ENCODE data around the gene DTWD2.
"Not testable (repeated sequence)": the region's sequence is repeated elsewhere in the genome, so short reads cannot be mapped to it uniquely, and the experiment has no call there.

Gene DTWD2

DNA sequence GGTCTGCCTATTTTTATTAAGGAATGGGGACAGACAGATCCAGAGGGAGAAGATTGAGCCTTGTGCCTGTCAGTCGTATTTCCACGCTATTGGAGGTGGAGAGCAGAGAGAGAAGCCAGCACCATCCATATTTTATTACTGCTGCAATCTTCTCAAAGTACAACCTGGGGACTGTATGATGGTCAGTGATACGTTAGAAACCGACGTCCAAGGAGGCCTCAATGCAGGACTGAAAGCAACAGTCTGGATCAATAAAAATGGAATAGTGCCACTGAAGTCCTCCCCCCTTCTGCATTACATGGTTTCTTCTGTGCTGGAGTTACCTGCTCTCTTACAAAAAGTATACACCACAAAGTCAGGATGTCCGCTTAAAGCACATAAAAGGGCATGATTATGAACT lies 21.9 kb upstream of the DTWD2 start:
- no peak for DNase-seq
- in situ Hi-C loops (cut with MboI; ENCODE audit: low pct_unique_long_range_greater_than_20kb, low sequenced_read_pairs), result loop anchor here (25.0 kb wide), 1 partner anchor 402 kb away; no protein-coding TSS in a partner anchor

GRCh38 chr5:119009131-119009530 lies 20.8 kb upstream of the DTWD2 start:
- in situ Hi-C loops (cut with MboI; ENCODE audit: low pct_unique_long_range_greater_than_20kb, low sequenced_read_pairs), result loop anchor here (25.0 kb wide), 1 partner anchor 403 kb away; no protein-coding TSS in a partner anchor
- DNase-seq, result no peak

DNA sequence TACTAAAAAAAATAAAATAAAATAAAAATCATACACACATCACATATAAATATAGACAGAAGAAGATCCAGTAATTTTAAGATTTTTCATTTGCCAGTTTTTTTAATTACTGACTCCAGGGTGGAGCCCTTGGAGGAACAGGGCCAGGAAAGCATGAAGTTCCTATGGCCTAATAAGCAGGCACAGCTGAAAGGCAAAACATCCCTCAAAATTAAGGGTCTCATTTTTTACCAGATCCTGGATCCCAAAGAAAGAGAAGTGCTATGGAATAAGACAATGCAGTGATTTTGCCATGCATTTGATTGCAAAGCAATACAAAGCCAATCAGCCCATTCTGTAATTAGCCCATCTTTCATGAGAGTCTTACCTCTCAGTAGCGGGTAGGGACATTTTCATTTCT lies 11.3 kb upstream of the DTWD2 start:
- DNase-seq, result no peak
- in situ Hi-C loops (cut with MboI; ENCODE audit: low pct_unique_long_range_greater_than_20kb, low sequenced_read_pairs), result loop anchor here (25.0 kb wide), 1 partner anchor 413 kb away; no protein-coding TSS in a partner anchor

- DNase-seq; in situ Hi-C loops (cut with MboI; ENCODE audit: low pct_unique_long_range_greater_than_20kb, low sequenced_read_pairs): not testable (repeated sequence)
Measured at GRCh38 chr5:118998861-118999260, 10.5 kb upstream of the DTWD2 start.

- in situ Hi-C loops (cut with MboI; ENCODE audit: low pct_unique_long_range_greater_than_20kb, low sequenced_read_pairs), result no loop called here
- DNase-seq, result no peak
Measured at GRCh38 chr5:118996098-118996497, 7.8 kb upstream of the DTWD2 start.

DNA sequence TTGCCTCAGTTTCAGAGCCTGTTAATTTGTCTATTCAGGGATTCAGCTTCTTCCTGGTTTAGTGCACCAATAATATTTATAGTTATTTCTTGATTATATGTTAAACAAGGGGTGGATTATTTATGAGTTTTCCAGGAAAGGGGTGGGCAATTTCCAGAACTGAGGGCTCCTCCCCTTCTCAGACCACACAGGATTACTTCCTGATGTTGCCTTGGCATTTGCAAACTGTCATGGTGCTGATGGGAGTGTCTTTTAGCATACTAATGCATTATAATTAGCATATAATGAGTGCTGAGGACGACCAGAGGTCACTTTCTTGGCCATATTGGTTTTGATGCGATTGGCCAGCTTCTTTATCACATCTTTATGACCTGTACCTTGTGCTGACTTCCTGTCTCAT lies 6.2 kb upstream of the DTWD2 start:
- no peak for DNase-seq
- in situ Hi-C loops (cut with MboI; ENCODE audit: low pct_unique_long_range_greater_than_20kb, low sequenced_read_pairs), result no loop called here

DNA sequence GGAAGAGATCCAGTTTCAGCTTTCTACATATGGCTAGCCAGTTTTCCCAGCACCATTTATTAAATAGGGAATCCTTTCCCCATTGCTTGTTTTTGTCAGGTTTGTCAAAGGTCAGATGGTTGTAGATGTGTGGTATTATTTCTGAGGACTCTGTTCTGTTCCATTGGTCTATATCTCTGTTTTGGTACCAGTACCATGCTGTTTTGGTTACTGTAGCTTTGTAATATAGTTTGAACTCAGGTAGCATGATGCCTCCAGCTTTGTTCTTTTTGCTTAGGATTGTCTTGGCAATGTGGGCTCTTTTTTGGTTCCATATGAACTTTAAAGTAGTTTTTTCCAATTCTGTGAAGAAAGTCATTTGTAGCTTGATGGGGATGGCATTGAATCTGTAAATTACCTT lies 4.8 kb upstream of the DTWD2 start:
- in situ Hi-C loops (cut with MboI; ENCODE audit: low pct_unique_long_range_greater_than_20kb, low sequenced_read_pairs), result not testable (repeated sequence)

DNA sequence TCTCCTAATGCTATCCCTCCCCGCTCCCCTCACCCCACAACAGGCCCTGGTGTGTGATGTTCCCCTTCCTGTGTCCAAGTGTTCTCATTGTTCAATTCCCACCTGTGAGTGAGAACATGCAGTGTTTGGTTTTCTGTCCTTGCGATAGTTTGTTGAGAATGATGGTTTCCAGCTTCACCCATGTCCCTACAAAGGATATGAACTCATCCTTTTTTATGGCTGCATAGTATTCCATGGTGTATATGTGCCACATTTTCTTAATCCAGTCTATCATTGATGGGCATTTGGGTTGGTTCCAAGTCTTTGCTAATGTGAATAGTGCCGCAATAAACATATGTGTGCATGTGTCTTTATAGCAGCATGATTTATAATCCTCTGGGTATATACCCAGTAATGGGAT lies 3.7 kb upstream of the DTWD2 start:
- DNase-seq; in situ Hi-C loops (cut with MboI; ENCODE audit: low pct_unique_long_range_greater_than_20kb, low sequenced_read_pairs): not testable (repeated sequence)

More for the DNA sequence above, 4.8 kb upstream of the DTWD2 start:
- not testable (repeated sequence) for DNase-seq

- in situ Hi-C loops (cut with MboI; ENCODE audit: low pct_unique_long_range_greater_than_20kb, low sequenced_read_pairs), result no loop called here
- no peak for DNase-seq
Measured at GRCh38 chr5:118990582-118990981, 2.2 kb upstream of the DTWD2 start.

- in situ Hi-C loops (cut with MboI; ENCODE audit: low pct_unique_long_range_greater_than_20kb, low sequenced_read_pairs), result no loop called here
- no peak for DNase-seq
Measured at GRCh38 chr5:118989816-118990215, 1.5 kb upstream of the DTWD2 start.

GRCh38 chr5:118988866-118989180 lies 476 bp upstream of the DTWD2 start:
- in situ Hi-C loops (cut with MboI; ENCODE audit: low pct_unique_long_range_greater_than_20kb, low sequenced_read_pairs), result no loop called here
- DNase-seq, result no peak

- DNase-seq, result no peak
- in situ Hi-C loops (cut with MboI; ENCODE audit: low pct_unique_long_range_greater_than_20kb, low sequenced_read_pairs), result no loop called here
Measured at GRCh38 chr5:118984602-118985001, 3.7 kb downstream of the DTWD2 start.

DNA sequence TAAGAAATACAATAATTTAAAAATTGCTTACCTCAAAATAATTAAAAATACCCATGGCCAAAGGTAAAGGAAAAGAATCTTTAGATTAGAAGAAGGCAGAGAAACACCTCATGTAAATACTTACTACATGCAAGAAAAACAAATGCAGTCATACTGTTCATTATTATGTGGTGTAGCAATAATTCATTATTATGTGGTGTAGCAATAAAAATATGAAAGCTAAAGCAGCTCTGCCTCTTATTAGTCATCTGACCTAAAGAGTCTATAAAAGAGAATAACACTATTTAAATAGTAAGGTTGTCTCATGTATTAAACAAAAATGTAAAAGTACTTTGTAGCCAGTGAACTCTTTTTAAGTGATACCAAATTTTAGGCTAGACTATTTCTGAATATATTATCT lies 6.6 kb downstream of the DTWD2 start:
- DNase-seq, result no peak

GRCh38 chr5:118980438-118980837 lies 7.9 kb downstream of the DTWD2 start:
- in situ Hi-C loops (cut with MboI; ENCODE audit: low pct_unique_long_range_greater_than_20kb, low sequenced_read_pairs), result no loop called here
- no peak for DNase-seq

More for the DNA sequence above, 6.6 kb downstream of the DTWD2 start:
- in situ Hi-C loops (cut with MboI; ENCODE audit: low pct_unique_long_range_greater_than_20kb, low sequenced_read_pairs), result no loop called here

GRCh38 chr5:118980017-118980416 lies 8.3 kb downstream of the DTWD2 start:
- no peak for DNase-seq
- in situ Hi-C loops (cut with MboI; ENCODE audit: low pct_unique_long_range_greater_than_20kb, low sequenced_read_pairs), result no loop called here

GRCh38 chr5:118973779-118974445 lies 14.4 kb downstream of the DTWD2 start:
- in situ Hi-C loops (cut with MboI; ENCODE audit: low pct_unique_long_range_greater_than_20kb, low sequenced_read_pairs); DNase-seq: not testable (repeated sequence)

DNA sequence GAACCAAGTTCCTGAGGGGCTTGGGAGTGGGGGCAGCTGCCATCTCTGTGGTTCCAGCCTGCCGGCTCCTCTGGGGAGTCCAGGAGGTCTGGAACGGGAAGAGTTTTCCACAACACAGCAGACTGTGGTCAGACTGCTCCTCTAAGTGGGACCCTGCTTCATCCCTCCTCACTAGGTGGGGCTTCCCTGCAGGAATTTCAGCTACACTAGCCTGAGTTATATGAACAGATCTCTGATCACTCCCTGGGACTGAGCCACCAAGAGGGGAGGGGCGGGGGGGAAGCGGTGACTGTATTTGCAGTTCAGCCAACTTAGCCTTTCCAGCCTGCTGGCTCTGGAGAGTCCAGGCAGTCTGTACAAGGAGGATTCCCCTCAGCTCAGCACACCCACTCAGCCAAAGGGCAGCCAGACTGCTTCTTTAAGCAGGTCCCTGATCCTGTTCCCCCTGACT lies 19.4 kb downstream of the DTWD2 start:
- DNase-seq, result no peak
- in situ Hi-C loops (cut with MboI; ENCODE audit: low pct_unique_long_range_greater_than_20kb, low sequenced_read_pairs), result no loop called here

DNA sequence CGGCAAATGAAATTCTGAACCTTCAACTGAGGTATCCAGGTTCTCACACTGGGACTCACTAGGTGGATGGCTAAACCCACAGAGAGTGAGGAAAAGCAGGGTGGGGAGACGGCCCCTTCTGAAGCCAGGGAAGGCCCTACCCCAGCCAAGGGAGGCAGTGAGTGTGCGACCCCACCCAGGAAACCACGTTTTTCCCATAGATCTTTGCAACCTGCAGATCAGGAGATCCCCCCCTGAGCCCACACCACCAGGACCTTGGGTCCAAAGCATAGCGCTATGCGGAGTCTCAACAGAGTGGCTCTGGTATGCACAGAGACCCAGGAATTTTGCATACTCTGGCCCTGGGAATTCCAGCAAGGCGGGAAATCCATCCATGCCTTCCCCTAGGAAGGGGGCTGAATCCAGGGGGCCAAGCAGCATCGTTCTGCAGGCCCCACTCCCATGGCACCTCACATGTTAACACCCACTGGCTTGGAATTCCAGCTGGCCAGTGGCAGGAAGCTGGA lies 19.9 kb downstream of the DTWD2 start:
- no peak for DNase-seq
- in situ Hi-C loops (cut with MboI; ENCODE audit: low pct_unique_long_range_greater_than_20kb, low sequenced_read_pairs), result no loop called here

- in situ Hi-C loops (cut with MboI; ENCODE audit: low pct_unique_long_range_greater_than_20kb, low sequenced_read_pairs), result no loop called here
- DNase-seq, result no peak
Measured at GRCh38 chr5:118967059-118967508, 21.3 kb downstream of the DTWD2 start.

- DNase-seq, result no peak
- in situ Hi-C loops (cut with MboI; ENCODE audit: low pct_unique_long_range_greater_than_20kb, low sequenced_read_pairs), result no loop called here
Measured at GRCh38 chr5:118965890-118966289, 22.5 kb downstream of the DTWD2 start.

DNA sequence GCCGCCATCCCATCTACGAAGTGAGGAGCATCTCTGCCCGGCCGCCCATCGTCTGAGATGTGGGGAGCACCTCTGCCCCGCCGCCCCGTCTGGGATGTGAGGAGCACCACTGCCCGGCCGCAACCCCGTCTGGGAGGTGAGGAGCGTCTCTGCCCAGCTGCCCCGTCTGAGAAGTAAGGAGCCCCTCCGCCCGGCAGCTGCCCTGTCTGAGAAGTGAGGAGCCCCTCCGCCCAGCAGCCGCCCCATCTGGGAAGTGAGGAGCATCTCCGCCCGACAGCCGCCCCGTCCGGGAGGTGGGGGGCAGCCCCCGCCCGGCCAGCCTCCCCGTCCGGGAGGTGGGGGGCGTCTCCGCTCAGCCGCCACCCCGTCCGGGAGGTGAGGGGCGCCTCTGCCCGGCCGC lies 23.4 kb downstream of the DTWD2 start:
- DNase-seq, result not testable (repeated sequence)

More for the DNA sequence above, 23.4 kb downstream of the DTWD2 start:
- in situ Hi-C loops (cut with MboI; ENCODE audit: low pct_unique_long_range_greater_than_20kb, low sequenced_read_pairs), result not testable (repeated sequence)
